ENCODE data around the gene PCDH8.
"Not testable (repeated sequence)": the region's sequence is repeated elsewhere in the genome, so short reads cannot be mapped to it uniquely, and the experiment has no call there.

Gene PCDH8

DNA sequence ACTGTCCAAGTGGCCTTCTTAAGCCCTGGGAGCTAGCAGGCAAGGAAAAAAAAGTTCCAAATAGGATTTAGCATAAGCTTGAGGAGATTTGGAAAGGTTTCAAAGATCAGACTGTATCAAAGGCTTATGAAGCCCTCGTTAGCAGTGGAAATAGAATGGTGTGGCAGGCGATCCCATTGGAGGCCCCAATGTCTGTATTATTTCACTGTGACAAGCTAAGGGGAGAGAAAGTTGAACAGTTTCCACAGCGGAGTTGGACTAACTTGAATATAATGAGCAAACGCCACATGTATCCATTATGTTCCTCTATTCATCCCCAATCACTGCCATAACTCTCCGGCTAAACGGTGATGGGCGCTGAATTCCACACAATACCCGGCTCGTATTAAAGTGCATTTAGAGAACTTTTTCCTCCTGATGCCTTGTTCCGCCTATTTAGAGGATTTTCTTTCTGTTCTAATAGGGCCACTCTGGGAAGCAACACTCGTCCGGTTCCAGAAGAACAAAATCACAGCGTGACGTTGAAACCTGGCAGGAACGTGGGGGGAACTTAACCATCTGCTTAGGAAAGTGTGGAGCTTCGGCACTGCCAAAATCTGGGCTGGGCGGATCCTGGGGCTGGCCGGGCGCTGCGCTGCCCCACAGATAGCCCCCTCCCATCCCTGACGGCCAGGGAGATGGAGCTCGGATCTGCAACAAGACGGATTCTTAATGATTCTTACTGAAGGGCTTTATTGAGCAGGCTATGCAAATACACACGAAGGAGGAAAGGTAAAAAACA is 1.0 kb upstream of the PCDH8 start:
- no peak for DNase-seq

DNA sequence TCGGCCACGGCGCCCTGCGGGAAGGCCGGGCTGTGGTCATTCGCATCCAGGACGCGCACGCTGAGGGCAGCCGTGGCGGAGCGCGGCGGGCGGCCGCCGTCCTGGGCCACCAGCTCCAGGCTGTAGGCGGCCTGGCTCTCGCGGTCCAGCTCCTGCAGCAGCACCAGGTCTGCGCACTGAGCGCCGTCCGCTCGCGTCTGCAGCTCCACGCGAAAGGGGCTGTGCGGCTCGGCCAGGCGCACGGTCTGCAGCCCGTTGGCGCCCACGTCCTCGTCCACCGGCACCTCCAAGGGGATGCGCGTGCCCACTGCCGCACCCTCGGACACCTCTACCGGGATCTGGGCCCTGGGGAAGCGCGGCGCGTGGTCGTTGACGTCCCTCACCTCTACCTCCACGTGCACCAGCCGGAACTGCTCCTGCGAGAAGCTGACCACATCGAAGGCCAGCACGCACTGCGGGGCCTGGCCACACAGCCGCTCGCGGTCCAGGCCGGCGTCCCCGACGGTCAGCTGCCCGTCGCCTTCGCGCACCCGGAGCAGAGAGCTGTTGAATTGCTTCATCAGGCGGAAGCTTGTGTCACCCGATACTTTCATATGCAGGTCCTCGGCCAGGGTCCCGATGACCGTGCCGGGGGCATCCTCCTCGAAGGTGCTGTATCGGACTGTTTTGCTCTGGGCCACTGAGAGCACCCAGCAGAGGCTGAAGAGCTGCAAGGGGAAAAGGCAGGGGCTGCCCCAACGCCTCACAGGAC is 583 bp downstream of the PCDH8 start:
- no peak for DNase-seq

DNA sequence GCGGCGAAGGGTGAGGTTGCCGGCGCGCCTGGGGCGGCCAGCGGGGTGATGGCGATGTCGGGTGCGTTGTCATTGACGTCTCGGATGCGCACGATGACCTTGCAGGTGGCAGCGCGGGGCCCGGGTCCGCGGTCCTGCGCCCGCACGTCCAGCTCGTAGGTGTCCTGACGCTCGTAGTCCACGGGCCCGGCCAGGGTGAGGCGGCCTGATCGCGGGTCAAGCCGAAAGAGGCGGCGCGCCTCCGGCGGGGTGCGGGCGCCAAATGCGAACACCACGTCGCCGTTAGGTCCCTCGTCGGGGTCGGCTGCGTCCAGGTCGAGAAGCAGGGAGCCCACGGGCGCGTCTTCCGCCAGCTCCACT is 1.1 kb downstream of the PCDH8 start:
- DNase-seq: no peak

DNA sequence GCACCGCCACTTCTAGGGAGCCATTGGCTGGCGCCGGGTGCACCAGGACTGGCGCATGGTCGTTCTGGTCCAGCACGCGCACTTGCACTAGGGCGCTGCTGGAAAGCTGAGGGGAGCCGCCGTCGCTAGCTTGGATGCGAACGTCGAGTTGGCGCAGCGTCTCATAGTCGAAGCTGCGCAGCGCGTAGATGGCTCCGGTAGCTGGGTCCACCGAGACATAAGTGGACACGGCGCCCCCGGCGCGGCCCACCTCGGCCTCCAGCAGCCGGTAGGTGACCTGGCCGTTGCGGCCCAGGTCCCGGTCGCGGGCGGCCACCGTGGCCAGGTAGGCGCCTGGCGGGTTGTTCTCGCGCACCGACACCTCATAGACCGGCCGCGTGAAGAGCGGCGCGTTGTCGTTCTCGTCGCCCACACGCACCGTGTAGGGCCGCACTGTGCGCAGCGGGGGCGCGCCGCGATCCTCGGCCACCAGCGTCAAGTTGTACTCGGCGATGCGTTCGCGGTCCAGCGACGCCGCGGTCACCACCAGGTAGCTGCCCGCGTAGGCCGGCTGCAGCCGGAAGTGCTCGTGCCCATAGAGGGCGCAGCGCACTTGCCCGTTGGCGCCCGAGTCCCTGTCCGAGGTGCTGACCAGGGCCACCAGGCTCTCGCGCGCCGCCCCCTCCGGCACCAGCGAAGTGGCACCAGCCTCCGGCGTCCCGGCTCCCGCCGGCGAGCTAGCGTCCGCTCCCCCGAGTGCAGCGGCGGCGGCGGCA is 1.7 kb downstream of the PCDH8 start:
- no peak for DNase-seq

DNA sequence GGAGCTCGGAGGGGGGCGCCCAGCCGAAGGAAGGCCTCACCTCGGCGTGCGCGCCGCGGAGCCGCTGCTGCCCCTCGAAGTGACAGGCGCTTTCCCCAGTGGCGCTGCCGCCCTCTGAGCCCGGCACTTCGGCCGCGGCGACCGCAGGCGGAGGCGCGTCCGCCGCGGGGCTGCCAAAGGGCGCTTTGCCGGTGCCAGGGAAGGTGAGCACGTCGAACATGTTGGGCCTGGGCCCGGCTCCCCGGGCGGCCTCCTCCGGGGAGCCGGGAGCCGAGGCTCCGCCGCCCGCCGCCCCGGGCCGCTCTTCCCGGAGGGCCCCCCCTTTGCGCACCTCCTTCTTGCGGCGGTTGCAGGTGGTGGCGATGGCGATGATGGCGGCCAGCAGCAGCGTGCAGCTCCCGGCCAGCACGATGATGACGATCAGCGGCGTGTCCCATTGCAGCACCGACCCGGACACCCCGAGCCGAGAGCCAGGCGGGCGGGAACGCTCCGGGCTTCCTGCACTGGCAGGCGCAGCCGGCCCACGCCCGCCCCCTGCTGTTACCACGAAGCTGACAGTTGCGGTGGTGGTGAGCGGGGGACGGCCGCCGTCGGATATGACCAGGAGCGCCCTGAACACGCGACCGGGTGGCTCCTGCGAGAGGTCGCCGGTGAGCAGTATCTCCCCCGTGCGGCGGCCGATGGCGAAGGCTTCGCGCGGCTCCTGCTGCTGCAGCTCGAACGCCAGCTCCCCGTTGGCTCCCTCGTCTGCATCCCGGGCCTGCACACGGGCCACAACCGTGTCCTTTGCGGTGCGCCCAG is 2.5 kb downstream of the PCDH8 start:
- DNase-seq: no peak

DNA sequence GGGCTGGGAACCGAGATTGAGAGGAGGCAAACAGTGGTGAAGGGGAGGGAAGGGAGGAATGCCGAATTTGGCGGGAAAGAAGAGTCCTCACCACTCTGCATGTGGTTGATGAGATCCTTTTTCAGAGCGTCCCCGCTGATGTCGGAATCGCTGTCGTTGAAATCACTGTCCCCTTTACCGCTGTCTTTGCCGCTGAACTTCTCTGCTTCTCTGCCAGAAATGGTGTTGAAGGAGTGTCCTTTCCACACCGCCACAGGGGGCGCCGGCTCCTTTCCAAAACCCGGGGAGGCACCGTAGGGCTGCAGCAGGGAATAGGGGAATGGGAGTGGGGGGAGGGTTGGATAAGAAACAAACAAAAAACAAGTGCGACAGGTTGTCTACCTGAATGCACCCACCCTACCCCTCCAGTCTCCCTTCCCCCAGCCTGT is 3.1 kb downstream of the PCDH8 start:
- DNase-seq: no peak

DNA sequence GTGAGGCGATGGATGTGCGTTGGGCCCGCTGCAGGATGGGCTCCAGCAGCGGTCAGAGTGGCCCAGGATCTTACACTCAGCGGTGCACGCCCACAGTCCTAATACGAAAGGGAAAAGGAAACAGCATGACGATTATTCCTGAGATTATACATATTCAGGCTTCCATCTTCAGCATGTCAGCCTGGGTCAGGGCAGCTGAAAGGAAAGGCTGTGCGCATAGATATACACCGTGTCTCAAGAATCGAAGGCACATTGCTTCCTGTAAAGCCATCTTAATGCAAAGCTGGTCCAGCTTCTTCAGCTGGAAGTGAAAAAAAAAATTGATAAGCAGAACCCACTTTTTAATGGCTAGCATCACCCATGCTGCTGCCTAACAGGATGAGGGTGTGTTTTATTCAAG is 3.6 kb downstream of the PCDH8 start:
- DNase-seq: no peak

DNA sequence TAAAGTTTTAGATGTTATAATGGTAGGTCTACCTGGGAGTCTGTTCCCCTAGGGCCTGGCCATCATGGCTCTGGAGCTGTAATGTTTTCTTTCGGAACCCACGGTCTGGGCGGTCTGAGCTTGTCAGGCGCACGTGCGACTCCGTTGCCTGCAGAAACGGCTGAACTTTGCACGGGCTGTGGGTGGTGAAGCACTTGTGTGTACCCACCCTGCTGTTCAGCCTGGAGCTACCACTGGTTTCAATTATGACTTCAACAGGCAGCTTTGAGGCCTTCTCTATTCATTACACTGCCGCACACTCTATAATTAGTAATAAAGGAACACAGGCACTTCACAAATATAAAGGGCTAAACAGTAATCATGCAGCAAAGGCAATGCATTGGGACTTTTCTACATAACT is 6.0 kb downstream of the PCDH8 start:
- no peak for DNase-seq

DNA sequence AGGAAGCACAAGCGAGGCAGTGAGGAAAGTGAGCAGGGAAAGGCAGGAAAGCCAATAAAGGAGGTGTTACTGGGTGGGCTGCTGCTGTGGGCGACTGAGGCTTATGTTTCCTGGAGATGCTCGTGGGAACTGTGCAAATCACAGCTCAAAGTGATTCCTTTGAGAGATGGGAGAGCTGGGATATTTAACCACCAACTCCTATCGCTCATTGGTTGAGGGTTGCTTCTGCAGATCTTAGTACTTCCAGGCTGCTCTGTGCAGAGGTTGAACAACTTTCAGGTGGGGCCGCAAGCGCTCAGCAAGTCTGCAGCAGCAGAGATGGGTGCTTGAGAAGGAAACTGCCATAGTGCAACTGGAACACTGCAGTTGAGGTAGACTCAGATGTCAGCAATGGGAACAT is 8.4 kb downstream of the PCDH8 start:
- DNase-seq: no peak

DNA sequence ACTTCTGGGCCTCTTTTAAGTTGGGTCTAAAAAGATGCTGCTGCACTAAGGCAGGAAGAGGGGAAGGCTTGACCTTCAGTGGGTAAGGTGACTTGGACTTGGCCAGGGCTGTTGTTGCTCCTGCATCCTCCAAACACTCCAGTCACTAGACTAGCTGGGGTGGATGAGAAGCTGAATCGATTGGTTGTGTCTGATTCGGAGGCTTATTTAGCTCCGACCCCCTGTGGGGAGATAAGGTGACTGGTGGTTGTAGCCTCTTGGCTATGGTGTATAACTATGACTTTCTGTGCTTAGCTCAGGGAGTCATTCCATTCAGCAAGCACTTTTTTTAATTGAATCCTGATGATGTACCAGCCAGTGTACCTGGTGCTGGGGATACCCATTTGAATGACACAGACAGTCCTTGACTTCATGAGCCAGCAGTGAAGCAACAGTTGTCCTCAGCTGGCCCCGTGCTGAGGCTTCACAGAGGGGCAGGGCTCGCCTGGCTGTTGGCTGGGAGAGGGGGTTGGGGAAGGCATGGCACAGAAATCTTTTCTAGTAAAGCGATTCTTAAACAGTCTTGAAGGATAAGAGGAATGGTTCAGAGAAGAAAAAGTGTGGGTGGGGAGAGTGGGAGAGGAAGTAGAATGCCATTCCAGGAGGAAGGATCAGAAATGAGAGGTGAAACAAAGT is 9.9 kb downstream of the PCDH8 start:
- DNase-seq: no peak

DNA sequence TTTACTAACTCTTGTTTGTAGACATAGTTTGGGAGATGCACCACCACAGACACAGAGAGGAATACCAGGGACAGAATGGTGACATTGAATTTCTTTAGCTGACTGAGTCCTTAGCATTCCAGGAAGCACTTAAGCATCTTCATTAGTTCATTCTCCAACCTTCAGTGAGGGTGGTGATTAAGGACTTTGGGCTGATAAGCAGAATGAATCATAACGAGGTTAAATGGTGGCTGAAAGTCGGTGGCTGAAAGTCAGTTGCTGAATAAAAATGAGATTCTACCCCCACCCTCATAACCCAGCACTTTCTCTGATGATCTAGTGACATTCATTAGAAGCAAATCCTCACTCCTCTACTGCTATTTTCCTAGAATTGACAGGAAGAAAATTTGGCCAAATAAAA is 10.6 kb downstream of the PCDH8 start:
- no peak for DNase-seq

DNA sequence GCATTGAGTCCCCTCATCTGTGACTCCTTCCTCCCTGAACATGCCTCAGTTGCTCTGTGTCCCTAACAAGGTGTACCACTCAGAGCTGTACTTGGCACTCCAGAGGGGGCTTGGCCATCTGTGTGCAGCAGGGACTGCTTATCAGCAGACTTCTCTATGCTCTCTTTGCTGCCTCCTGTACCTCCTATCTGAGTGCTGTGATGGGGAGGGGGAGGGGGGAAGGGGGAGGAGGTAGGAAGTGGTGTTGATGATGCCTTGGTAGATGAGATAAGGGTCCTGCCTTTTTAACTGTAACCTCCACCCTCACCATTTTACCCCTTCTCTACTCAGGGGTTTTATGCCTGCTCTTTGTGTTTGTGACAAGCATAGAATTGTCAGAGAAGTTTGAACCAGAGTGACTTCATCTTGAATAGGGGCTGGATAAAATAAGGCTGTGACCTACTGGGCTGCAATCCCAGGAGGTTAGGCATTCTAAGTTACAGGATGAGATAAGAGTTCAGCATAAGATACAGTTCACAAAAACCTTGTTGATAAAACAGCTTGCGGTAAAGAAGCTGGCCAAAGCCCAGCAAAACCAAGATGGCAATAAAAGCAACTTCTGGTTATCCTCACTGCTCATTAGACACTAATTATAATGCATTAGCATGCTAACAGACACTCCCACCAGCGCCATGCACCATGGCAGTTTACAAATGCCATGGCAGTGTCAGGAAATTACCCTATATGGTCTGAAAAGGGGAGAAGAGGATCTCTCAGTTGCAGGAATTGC is 13.2 kb downstream of the PCDH8 start:
- no peak for DNase-seq

DNA sequence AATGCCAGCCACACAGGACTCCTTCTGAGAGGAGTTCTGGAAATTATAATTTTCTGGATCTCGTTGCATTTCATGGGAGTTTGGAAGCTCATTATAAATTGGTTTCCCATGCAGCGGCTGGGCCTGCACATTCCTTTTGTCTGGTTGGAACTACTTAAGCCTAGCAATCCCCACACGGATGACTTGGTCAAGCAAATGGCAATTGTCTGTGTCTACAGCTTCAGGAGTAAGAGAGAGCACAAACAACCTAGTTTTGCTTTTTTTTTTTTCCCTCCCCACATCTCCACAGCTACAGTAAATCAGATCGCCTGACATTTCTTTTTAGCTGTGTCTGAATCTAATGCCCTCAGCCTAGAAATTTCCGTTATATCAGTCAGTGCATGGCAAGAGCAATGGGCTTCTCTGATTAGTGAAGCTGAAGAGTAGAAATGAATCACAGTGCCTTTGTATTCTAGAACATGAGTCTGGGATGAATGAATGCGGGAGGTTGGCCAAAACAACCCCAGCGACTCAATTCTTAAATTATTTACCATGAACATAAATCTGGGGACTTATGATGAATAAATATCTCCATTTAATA is 15.1 kb downstream of the PCDH8 start:
- no peak for DNase-seq

DNA sequence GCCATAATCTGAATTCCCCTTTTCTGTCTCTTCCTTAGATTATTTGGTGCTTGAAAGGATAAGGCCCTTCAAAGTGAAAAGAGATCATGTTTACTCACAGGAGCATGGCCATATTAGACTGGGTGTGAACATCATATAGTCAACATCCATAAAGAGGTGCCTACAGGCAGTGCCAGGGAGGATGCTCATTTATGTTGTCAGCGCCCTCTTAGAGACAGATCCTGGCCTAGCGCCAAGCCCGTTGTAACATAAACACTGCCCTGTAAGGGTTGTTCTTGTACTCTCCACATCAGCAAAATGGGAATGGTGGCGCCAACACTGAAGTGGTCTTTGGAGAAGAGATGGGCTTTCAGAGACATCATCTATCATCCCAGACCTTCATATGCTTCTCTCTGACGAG is 16.1 kb downstream of the PCDH8 start:
- DNase-seq: no peak

DNA sequence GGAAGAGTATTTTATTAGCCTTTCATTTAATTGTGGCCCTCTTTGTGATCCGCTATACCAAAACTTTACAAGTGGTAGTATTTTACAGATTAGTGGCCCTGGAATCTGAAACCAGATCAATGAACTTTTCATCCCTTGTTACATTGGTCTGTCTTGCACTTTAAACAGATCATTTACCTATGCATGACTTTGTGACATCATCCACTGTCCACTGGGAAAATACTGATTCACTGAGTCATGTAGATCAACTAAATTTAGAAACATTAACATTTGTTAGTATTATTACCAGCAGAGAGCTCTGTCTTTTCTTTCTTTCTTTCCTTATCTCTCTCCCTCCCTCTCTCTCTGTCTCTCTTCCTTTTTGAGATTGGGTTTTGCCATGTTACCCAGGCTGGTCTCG is 17.5 kb downstream of the PCDH8 start:
- DNase-seq: no peak

DNA sequence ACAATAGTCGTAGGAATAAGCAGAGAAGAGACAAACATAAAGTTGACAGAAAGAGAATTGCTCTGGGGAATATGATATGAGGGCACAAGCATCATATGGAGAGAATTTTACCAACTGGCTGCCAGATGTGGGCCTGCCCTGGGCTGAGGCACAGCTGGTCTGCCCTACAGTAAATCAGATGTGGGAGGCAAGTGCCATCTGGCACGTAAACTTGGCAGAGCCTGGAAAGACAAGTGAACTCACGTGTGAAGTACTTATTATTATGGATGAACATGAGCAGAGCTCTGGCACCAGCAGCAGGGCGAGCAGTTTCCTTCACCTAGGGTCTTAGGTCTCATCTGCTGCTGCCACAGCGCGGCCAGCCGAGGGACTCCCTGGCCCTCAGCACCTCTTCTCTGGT is 20.6 kb downstream of the PCDH8 start:
- no peak for DNase-seq

DNA sequence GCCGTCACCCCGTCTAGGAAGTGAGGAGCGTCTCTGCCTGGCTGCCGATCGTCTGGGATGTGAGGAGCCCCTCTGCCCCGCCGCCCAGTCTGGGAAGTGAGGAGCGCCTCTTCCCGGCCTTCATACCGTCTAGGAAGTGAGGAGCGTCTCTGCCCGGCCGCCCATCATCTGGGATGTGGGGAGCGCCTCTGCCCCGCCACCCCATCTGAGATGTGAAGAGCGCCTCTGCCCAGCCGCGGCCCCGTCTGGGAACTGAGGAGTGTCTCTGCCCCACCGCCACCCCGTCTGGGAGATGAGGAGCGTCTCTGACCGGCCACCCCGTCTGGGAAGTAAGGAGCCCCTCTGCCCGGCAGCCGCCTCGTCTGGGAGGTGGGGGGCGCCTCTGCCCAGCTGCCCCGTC is 30.6 kb downstream of the PCDH8 start:
- DNase-seq: not testable (repeated sequence)

DNA sequence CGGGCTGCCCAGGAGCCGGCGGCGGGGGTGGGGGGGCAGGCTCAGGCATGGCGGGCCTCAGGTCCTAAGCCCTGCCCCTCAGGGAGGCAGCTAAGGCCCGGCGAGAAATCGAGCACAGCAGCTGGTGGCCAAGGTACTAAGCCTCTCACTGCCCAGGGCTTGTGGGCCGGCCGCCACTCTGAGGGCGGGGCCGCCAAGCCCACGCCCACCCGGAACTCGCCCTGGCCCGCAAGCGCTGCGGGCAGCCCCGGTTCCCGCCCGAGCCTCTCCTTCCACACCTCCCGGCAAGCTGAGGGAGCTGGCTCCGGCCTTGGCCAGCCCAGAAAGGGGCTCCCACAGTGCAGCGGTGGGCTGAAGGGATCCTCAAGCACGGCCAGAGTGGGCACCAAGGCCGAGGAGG is 33.1 kb downstream of the PCDH8 start:
- no peak for DNase-seq

DNA sequence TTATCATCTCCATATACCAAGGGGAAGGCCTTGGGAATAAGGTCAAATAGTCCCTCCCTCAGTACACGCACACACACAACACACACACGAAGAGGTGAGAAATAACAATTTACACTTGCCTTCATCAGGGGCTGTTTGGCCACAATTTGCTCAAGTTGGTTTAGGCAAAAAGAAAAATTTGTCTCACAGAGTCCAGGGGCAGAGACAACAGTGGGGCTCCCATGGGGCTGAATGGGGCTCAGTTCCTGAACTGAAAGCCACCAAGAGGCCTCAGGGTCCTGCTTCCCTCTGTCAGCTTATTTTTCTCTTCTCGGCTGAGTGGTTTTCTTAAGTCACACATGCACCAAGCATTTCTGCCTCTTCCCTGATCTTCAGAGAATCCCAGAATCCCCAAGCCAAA is 35.5 kb downstream of the PCDH8 start:
- DNase-seq: no peak

DNA sequence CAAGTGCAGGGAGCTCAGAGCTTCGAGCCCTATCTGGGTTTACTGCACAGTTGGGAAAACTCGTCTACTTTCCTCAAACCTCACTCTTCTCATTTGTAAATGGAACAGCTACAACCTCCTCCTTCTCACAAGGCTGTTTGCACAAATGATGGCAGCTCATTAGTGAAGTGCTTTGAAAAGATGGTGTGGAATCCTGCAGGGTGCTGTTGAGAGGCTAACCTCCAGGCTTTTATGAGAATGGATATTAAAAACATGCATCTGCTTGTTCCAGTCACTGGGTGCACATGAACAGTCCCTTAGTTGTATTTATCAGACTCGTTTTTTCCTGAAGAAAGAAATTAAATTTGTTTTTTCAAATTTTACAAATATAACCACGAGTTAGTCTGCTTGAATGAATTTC is 36.6 kb downstream of the PCDH8 start:
- no peak for DNase-seq

DNA sequence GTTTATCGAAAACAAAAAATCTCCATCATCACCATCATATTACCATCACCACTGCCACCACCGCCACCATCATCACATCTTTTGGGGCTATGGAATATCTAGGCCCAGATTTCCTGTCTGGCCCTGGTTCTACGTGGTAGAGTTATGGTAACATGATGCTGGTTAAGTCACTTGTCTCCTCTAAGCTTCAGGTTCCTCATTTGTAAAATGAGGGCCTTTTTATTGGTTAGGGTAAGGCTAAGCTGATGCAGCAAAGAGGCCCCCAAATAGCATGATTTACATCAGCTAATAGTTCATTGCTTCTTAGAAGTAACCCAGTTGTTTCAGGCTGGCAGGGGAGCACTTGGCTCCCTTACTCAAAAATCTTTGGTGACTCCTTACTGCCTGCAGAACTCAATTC is 37.9 kb downstream of the PCDH8 start:
- no peak for DNase-seq
